Activated naive CD8-positive, alpha-beta T cell treated with anti-CD3 and anti-CD28 coated beads, Interleukin-2, amount 10 ng/mL, durations not matched to agents 7 days and 5 days (primary cell): ENCODE measurements around the gene RPS3. TPM values are rescaled to one million over a fixed set of nuclear protein-coding genes. Genes with fewer than 3 reads are reported as not detected.

ENCODE experiments used
- ATAC-seq: fragments of 150-1000 bp; cut with Tn5 transposase; one replicate; pipeline ENCODE4 v1.10.0; 2021; ENCODE audit warnings: low read depth, moderate library complexity
- POLR2A ChIA-PET: fragments of 350-600 bp; sonication (Branson Sonifier 250); formaldehyde crosslinking; loops from one replicate; lab custom pipeline; 2021; ENCODE audit warnings: antibody characterized with exemption; lab: Charles Lee
- DNase-seq: peaks from one replicate; pipeline ENCODE4 v3.0.0; 2021
- H3K27ac Mint-ChIP-seq: one replicate; pipeline ENCODE4 v1.8.0; 2022; ENCODE audit warnings: mild to moderate bottlenecking, mixed read lengths
- H3K27me3 Mint-ChIP-seq: one replicate; pipeline ENCODE4 v1.8.0; 2022; ENCODE audit warnings: mild to moderate bottlenecking, moderate library complexity, mixed read lengths
- H3K36me3 Mint-ChIP-seq: one replicate; pipeline ENCODE4 v1.8.0; 2021; ENCODE audit warnings: mild to moderate bottlenecking, mixed read lengths
- H3K4me1 Mint-ChIP-seq: one replicate; pipeline ENCODE4 v1.8.0; 2021; ENCODE audit warnings: mixed read lengths
- H3K4me3 Mint-ChIP-seq: one replicate; pipeline ENCODE4 v1.8.0; 2022; ENCODE audit warnings: mild to moderate bottlenecking, moderate library complexity, mixed read lengths
- H3K9me3 Mint-ChIP-seq: one replicate; pipeline ENCODE4 v1.8.0; 2021; ENCODE audit warnings: mixed read lengths
- total RNA-seq, 2 experiments: library from RNA; stranded (reverse); gene quantifications; one replicate each; pipeline ENCODE4 v1.2.3, GENCODE V29; 2021

The RPS3 gene
- total RNA-seq, 2 experiments from 2014 or later = 3,289 to 3,447 TPM

DNA sequence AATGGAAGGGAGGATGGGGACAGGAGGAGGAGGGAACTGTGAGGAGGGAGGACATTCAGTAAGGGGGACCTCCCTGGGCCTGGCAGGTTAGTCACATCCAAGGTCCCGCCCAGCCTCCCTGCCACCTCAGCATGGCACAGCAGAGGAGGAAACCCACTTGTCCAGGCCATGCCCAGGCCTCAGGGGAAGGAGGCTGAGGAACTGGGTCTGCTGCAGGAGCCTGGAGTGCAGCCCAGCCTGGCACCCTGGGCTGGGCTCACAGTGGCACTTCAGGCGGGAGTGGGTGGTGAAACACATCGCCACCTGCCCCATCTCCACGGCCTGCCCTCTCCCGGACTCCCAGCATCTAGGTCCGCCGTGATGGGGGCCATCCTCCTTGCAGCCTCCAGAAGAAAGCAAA, 50.9 kb downstream of the RPS3 start:
- H3K27ac Mint-ChIP-seq = no peak overlapping the region
- no peak overlapping the region for H3K4me3 Mint-ChIP-seq
- no peaks in the 10 kb centered on the region for H3K27me3 Mint-ChIP-seq
- H3K4me1 Mint-ChIP-seq = no peaks in the 10 kb centered on the region
- no peaks in the 10 kb centered on the region for H3K36me3 Mint-ChIP-seq
- ATAC-seq (no peak), DNase-seq (no peak)
- POLR2A ChIA-PET = no interaction called here
- H3K9me3 Mint-ChIP-seq = no peaks in the 10 kb centered on the region

- Mint-ChIP-seq H3K9me3 (no peaks in the 10 kb centered on the region), H3K36me3 (no peaks in the 10 kb centered on the region), H3K4me3 (no peak overlapping the region), H3K27ac (no peak overlapping the region), H3K27me3 (no peaks in the 10 kb centered on the region), H3K4me1 (no peaks in the 10 kb centered on the region)
- POLR2A ChIA-PET = interaction anchor here (1.4 kb wide), 1 partner anchor 80 kb away, joined by 3 read pairs; no protein-coding TSS in a partner anchor
- DNase-seq (peak; percentile 67), ATAC-seq (peak; percentile 30)
Observed at GRCh38 chr11:75450826-75451821, 51.8 kb downstream of the RPS3 start.

DNA sequence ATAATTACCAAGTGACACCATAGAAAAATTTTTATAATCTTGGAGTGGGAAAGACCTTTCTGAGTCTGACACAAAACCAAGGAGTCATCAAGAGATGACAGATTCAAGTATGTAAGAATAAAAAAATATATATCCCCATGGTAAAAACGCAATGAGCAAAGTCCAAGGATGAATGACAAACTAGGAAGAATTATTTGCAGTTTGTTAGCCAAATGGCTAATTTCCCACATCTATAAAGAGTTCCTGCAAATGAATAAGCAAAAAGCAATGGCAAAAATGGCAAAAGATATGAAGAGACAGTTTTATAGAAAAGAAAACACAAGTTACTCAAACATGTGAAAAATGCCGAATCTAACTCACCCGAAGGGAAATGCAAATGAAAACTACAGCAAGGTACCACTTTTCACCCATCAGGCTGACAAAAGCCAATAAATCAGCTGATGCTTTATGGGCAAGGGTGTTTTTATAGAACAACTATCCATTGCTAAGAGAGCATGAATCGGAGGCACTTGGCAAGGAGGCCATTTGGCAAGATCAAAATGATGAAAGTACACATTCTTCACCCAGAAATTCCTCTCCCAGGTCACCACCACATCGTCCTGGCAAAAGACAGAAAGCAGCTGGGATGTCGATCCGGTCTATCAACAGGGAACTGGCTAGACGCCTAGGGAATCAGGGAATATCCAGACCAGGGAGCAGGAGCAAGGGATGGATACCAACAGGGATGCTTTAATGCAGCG, 54.8 kb downstream of the RPS3 start:
- no peaks in the 10 kb centered on the region for H3K36me3 Mint-ChIP-seq
- POLR2A ChIA-PET = no interaction called here
- no peaks in the 10 kb centered on the region for H3K27me3 Mint-ChIP-seq
- no peak overlapping the region for H3K27ac Mint-ChIP-seq
- no peak for ATAC-seq
- H3K4me3 Mint-ChIP-seq = no peak overlapping the region
- DNase-seq = no peak
- no peaks in the 10 kb centered on the region for H3K9me3 Mint-ChIP-seq
- no peaks in the 10 kb centered on the region for H3K4me1 Mint-ChIP-seq

DNA sequence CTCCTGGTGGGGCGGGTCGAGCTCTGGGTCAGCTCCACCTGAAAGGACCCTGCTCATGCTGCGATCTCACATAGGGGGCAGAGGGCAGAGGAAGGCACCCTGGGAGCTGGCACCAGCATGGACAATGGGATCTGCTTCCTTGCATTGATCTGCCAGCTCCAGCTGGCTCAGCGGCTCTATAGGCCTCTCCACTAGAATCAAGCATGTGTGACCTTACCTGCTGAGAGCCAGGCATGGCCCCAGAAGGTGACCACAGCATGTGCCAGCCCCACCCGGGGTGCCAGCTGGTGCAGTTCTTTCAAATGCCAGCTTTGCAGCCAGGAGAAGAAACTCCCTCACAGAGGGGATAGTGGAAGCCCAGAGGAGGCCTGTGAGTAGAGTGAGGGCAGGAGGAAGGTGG, 55.7 kb downstream of the RPS3 start:
- H3K4me1 Mint-ChIP-seq = no peaks in the 10 kb centered on the region
- no peak overlapping the region for H3K4me3 Mint-ChIP-seq
- H3K36me3 Mint-ChIP-seq = no peaks in the 10 kb centered on the region
- no peaks in the 10 kb centered on the region for H3K9me3 Mint-ChIP-seq
- no peak for ATAC-seq
- POLR2A ChIA-PET = interaction anchor here (1.5 kb wide), 1 partner anchor 9 kb away, joined by 3 read pairs; no protein-coding TSS in a partner anchor
- H3K27me3 Mint-ChIP-seq = no peaks in the 10 kb centered on the region
- no peak overlapping the region for H3K27ac Mint-ChIP-seq
- DNase-seq = no peak

Other genes with a start within 250 kb of the RPS3 start
- gene SLCO2B1, start 248.4 kb upstream of the RPS3 start, total RNA-seq = 1 to 10 TPM; 1.1 to 2.6 TPM
- under 1 TPM; 0.14 to 0.28 TPM for gene TPBGL, start 158.7 kb upstream of the RPS3 start, total RNA-seq
- gene ARRB1, start 47.9 kb upstream of the RPS3 start, total RNA-seq = 10 to 100 TPM; 61.8 to 64.8 TPM
- under 1 TPM; 0.55 to 0.65 TPM for gene KLHL35, start 33.7 kb downstream of the RPS3 start, total RNA-seq
- gene GDPD5, start 126.4 kb downstream of the RPS3 start, total RNA-seq = 10 to 100 TPM; 35.7 to 38.4 TPM
- 10 to 100 TPM; 15.7 to 17.8 TPM for gene SERPINH1, start 162.7 kb downstream of the RPS3 start, total RNA-seq